Astrocyte (in vitro differentiated cells and primary cell): ENCODE measurements around the gene KRTAP4-11.
"Not testable (repeated sequence)": the region's sequence is repeated elsewhere in the genome, so short reads cannot be mapped to it uniquely, and the experiment has no call there.

Experiments used
- EZH2 ChIP-seq: IDR thresholded peaks from 2 replicates; pipeline ENCODE4 v1.6.1; 2012; ENCODE audit warnings: mild to moderate bottlenecking, low read length, inconsistent platforms; ENCODE audit not compliant: insufficient read depth
- TF ChIP-seq, protein P1 (sequence below): IDR thresholded peaks from 2 replicates; pipeline ENCODE4 v1.5.1; 2011; ENCODE audit warnings: low read depth, mild to moderate bottlenecking, inconsistent platforms, low read length, moderate library complexity; ENCODE audit not compliant: insufficient read depth

DNA sequence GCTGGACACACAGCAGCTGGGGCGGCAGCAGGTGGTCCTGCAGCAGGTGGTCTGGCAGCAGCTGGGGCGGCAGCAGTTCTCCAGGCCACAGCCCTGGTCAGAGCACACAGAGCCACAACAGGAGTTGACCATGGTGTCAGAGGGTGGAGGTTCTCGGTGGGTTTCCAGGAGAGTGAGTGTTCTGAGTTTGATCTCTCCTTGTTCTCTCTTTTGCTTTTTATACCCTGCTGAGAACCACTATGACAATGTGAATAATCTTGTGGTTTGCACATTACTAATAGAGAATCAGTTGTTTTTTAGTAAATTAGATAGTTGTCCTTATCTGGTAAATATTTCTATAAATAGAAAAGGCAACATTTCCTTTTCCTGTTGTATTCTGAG lies 5.8 kb upstream of the KRTAP4-11 start, which contains the start of gene KRTAP4-12:
- TF ChIP-seq, protein P1, sequence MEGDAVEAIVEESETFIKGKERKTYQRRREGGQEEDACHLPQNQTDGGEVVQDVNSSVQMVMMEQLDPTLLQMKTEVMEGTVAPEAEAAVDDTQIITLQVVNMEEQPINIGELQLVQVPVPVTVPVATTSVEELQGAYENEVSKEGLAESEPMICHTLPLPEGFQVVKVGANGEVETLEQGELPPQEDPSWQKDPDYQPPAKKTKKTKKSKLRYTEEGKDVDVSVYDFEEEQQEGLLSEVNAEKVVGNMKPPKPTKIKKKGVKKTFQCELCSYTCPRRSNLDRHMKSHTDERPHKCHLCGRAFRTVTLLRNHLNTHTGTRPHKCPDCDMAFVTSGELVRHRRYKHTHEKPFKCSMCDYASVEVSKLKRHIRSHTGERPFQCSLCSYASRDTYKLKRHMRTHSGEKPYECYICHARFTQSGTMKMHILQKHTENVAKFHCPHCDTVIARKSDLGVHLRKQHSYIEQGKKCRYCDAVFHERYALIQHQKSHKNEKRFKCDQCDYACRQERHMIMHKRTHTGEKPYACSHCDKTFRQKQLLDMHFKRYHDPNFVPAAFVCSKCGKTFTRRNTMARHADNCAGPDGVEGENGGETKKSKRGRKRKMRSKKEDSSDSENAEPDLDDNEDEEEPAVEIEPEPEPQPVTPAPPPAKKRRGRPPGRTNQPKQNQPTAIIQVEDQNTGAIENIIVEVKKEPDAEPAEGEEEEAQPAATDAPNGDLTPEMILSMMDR: not testable (repeated sequence)
- not testable (repeated sequence) for TF ChIP-seq EZH2
